VCaP (cell line): ENCODE results near the gene LAMA3.

Experiments
- H3K27ac ChIP-seq: fragments of 450-650 bp; 2 replicates; pipeline ENCODE4 v1.5.1; 2017
- CTCF ChIP-seq: fragments of 450-650 bp; conservative IDR thresholded peaks from 2 replicates; pipeline ENCODE4 v1.5.1; 2017; ENCODE audit warnings: mild to moderate bottlenecking, moderate library complexity

The LAMA3 gene

DNA sequence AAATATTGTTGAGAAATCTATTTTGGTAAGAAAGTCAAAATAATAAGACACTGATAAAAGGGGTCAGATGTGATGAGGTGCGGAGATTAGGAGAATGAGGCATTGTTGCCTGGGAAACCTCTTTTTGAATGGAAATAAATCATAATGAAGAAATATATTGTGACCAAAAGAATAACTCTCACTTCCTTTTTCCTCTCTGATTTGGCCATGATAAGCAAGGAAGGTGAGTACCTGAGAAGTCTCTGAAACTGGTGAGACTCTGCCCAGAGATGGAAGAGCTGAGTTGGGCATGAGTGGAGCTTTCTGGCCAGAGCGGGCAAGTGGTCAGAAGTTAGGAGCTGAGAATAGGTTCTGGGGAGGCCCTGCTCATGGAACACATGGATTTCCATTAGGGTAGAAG, 11.8 kb downstream of the LAMA3 start:
- no peak for TF ChIP-seq CTCF
- H3K27ac ChIP-seq, result no peak overlapping the region

- no peak overlapping the region for H3K27ac ChIP-seq
- no peak for TF ChIP-seq CTCF
These were observed 12.4 kb downstream of the LAMA3 start for GRCh38 chr18:23701544-23702064.

- H3K27ac ChIP-seq, result 0 out of 2 replicates have a peak overlapping the region, but pooled peaks have one; percentile 8
- no peak for TF ChIP-seq CTCF
These were observed 13.4 kb downstream of the LAMA3 start for GRCh38 chr18:23702606-23703005.

GRCh38 chr18:23703057-23703986, 14.1 kb downstream of the LAMA3 start:
- H3K27ac ChIP-seq, result 0 out of 2 replicates have a peak overlapping the region, but pooled peaks have one; percentile 8
- TF ChIP-seq CTCF, result peak; percentile 69

DNA sequence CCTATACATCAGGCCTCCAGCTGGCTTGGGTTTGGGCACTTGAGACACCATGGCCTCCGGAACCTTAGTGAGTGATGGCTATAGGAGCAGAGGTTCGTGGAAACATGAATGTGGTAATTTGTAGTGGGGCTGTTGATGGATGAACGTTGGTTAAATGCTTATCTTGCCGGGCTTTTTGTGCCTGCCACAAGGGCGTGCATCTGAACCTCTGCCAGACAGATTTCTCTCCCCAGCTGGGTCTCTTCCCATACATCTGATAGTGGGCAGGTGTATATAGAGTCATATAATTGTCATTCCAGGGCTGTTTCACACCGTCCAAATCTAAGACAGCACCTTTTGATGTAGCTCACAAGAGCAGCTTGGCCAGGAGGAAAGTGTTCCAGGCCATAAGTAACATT, 14.7 kb downstream of the LAMA3 start:
- no peak overlapping the region for H3K27ac ChIP-seq
- TF ChIP-seq CTCF, result no peak

- TF ChIP-seq CTCF, result no peak
- no peak overlapping the region for H3K27ac ChIP-seq
These were observed 15.6 kb downstream of the LAMA3 start for GRCh38 chr18:23704806-23705205.

- no peak for TF ChIP-seq CTCF
- H3K27ac ChIP-seq, result no peak overlapping the region
These were observed 17.9 kb downstream of the LAMA3 start for GRCh38 chr18:23706971-23707640.
